Left lung (tissue), 10 donors: Measurements from ENCODE around the gene TARBP1. TPM values are rescaled to one million over a fixed set of nuclear protein-coding genes. Genes with fewer than 3 reads are reported as not detected.

Experiments used
- ATAC-seq: fragments of 200-7000 bp; cut with Tn5 transposase; one replicate; pipeline ENCODE4 v1.9.1; 2020; ENCODE audit warnings: moderate library complexity
- DNase-seq, 4 donors: peaks; one replicate each; pipeline ENCODE4 v3.0.0-alpha.2; 2013 to 2020
- H3K27ac ChIP-seq, 2 donors: fragments of 200-600 bp; sonication (generic) in 1 of 2; one replicate each; pipeline versions ENCODE4 v1.5.0 to v1.8.0; 2020 to 2021
- H3K27me3 ChIP-seq, 2 donors: fragments of 200-600 bp; sonication (generic) in 1 of 2; one replicate each; pipeline versions ENCODE4 v1.5.0 to v1.8.0; 2020 to 2021
- H3K36me3 ChIP-seq, 2 donors: fragments of 200-600 bp; sonication (generic) in 1 of 2; one replicate each; pipeline versions ENCODE4 v1.5.0 to v1.8.0; 2020 to 2021
- H3K4me1 ChIP-seq, 2 donors: fragments of 200-600 bp; one replicate each; pipeline ENCODE4 v1.8.0; 2021
- H3K4me3 ChIP-seq, 2 donors: fragments of 200-600 bp; sonication (generic) in 1 of 2; one replicate each; pipeline versions ENCODE4 v1.5.0 to v1.8.0; 2020 to 2021; ENCODE audit warnings: mild to moderate bottlenecking in 1 of 2
- H3K9me3 ChIP-seq, 2 donors: fragments of 200-600 bp; sonication (generic) in 1 of 2; one replicate each; pipeline versions ENCODE4 v1.5.0 to v1.8.0; 2020 to 2021
- intact Hi-C, 2 donors: fragments of 100-400 bp; cut with DNase I; formaldehyde crosslinking; loops; one replicate each; pipeline versions ENCODE4 v1.11.2 to v1.14.2; 2022
- polyA plus RNA-seq, 6 donors: library from polyadenylated mRNA; unstranded; fragments of 120-200 nt; gene quantifications; one replicate each; pipeline ENCODE4 v1.2.1, GENCODE V29; 2013; ENCODE audit not compliant: insufficient read length in 6 of 6
- total RNA-seq, 2 donors: library from RNA; stranded (reverse); fragmentation: NEBNext Ultra II Directional; extraction: Animal tissue kit (Norgen Biotek cat#: 25700); gene quantifications; one replicate each; pipeline ENCODE4 v1.2.1, GENCODE V29; 2021
- TF ChIP-seq, protein P1 (sequence below), 2 donors: fragments of 200-600 bp; sonication (generic) in 1 of 2; IDR thresholded peaks; one replicate each; pipeline versions ENCODE4 v1.5.0 to v1.8.0; 2021; ENCODE audit warnings: antibody characterized with exemption in 2 of 2
- donor health status: DM: no; HTN: yes; CAD: no.
- donor health status: DM: no; HTN: no; CAD: no.

The TARBP1 gene
- total and polyA plus RNA-seq, 8 donors, result 20.9 to 113 (median 97.3) TPM

DNA sequence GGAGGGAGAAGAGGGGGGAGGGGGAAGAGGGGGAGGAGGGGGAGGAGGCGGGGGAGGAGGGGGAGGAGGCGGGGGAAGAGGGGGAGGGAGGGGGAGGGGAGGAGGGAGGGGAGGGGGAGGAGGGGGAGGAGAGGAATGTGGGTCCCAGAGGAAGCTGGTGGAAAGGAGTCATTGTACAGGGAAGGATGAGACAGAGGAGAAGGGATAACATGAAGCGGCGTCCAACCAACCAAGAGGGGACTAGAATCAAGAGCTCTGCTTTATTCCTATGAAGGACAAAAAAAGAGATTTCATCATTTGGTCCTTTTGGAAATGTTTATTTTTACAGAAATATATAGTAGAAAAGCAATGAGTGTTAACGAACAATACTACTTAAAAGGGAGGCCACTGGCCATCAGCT lies 81.2 kb downstream of the TARBP1 start:
- ATAC-seq (no peak), DNase-seq (no peak)
- H3K9me3 ChIP-seq, result no peaks in the 10 kb centered on the region
- intact Hi-C loops, result no loop called here
- no peaks in the 10 kb centered on the region for H3K27me3 ChIP-seq
- peaks cover 0 to 9% of the 10 kb centered on the region in 2 donors for H3K36me3 ChIP-seq
- H3K4me1 ChIP-seq, result peaks cover 0 to 32% of the 10 kb centered on the region in 2 donors
- TF ChIP-seq, protein P1, sequence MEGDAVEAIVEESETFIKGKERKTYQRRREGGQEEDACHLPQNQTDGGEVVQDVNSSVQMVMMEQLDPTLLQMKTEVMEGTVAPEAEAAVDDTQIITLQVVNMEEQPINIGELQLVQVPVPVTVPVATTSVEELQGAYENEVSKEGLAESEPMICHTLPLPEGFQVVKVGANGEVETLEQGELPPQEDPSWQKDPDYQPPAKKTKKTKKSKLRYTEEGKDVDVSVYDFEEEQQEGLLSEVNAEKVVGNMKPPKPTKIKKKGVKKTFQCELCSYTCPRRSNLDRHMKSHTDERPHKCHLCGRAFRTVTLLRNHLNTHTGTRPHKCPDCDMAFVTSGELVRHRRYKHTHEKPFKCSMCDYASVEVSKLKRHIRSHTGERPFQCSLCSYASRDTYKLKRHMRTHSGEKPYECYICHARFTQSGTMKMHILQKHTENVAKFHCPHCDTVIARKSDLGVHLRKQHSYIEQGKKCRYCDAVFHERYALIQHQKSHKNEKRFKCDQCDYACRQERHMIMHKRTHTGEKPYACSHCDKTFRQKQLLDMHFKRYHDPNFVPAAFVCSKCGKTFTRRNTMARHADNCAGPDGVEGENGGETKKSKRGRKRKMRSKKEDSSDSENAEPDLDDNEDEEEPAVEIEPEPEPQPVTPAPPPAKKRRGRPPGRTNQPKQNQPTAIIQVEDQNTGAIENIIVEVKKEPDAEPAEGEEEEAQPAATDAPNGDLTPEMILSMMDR (IDR thresholded peaks at IDR 0.05), result no peak
- no peak overlapping the region for H3K27ac ChIP-seq
- H3K4me3 ChIP-seq, result no peak overlapping the region

DNA sequence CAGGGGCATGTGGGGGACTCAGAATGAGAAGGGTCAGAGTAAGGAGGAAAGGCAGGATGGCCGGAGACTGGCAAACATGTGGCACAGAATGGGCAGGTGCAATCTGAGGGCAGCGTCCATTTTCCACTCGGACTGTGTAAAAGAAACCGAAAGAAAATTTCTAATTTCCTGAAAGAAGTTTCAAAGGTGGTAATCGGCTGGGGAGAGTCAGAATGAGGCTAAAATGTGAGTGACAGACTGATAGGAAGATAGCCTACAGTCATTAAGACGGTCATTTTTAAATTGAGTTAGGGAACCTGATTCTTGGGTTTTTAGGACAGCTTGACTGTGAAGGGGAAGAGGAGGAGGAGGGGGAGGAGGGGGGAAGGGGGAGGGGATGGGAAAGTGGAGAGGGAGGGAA lies 82.1 kb downstream of the TARBP1 start:
- TF ChIP-seq, protein P1 (IDR thresholded peaks at IDR 0.05), result no peak
- Histone ChIP-seq H3K4me1 (peaks cover 0 to 32% of the 10 kb centered on the region in 2 donors), H3K4me3 (no peak overlapping the region), H3K9me3 (no peaks in the 10 kb centered on the region), H3K27me3 (no peaks in the 10 kb centered on the region), H3K27ac (peak overlapping the region in 1 of 2 donors; percentile 5), H3K36me3 (peaks cover 0 to 14% of the 10 kb centered on the region in 2 donors)
- DNase-seq, result no peak
- ATAC-seq, result no peak
- intact Hi-C loops, result no loop called here

DNA sequence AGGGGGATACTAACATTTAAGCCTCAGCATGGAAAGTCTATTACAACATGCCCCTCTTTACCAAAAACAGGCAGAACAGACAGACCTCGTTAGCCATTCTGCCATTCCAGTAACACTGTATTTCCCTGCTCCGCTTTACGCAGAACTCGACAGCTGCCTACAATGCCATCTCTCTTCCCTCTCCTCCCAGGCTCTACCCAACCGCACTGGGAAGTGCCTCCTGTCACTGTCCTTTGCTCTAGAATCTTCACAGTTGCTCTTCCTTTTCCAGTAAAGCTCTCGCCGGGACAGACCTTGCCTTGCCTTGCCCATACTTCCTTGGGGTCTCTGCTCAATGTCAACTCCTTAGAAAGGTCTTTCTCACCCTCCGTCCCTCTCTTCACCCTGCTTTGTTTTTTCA lies 82.9 kb downstream of the TARBP1 start:
- Histone ChIP-seq H3K27me3 (no peaks in the 10 kb centered on the region), H3K9me3 (no peaks in the 10 kb centered on the region), H3K27ac (no peak overlapping the region), H3K4me3 (no peak overlapping the region), H3K4me1 (peaks cover 0 to 32% of the 10 kb centered on the region in 2 donors), H3K36me3 (peaks cover 0 to 22% of the 10 kb centered on the region in 2 donors)
- intact Hi-C loops, result no loop called here
- ATAC-seq (no peak), DNase-seq (no peak)
- TF ChIP-seq, protein P1 (IDR thresholded peaks at IDR 0.05), result no peak

DNA sequence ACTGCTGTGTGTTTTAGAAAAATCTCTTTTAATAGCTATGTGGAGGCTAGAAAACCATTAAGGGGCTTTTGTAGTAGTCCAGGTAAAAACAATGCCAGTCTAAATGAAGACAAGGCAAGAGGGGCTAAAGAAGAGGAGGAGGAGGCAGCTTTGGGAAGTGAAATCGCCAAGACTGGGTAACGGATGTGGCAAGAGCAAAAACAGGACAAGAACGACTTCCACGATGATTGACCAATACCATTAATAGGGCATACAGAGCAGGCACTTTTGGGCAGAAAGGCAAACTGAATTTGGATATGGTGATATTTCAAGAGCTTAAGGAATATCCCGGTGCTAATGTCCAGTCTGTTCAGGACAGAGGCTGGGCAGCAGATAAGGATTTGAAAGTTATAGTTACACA lies 83.7 kb downstream of the TARBP1 start:
- ATAC-seq (no peak), DNase-seq (no peak)
- H3K9me3 ChIP-seq, result no peaks in the 10 kb centered on the region
- no peak overlapping the region for H3K27ac ChIP-seq
- H3K36me3 ChIP-seq, result peaks cover 0 to 30% of the 10 kb centered on the region in 2 donors
- H3K27me3 ChIP-seq, result no peaks in the 10 kb centered on the region
- H3K4me3 ChIP-seq, result no peak overlapping the region
- peaks cover 0 to 24% of the 10 kb centered on the region in 2 donors for H3K4me1 ChIP-seq
- intact Hi-C loops, result no loop called here
- TF ChIP-seq, protein P1 (IDR thresholded peaks at IDR 0.05), result no peak

DNA sequence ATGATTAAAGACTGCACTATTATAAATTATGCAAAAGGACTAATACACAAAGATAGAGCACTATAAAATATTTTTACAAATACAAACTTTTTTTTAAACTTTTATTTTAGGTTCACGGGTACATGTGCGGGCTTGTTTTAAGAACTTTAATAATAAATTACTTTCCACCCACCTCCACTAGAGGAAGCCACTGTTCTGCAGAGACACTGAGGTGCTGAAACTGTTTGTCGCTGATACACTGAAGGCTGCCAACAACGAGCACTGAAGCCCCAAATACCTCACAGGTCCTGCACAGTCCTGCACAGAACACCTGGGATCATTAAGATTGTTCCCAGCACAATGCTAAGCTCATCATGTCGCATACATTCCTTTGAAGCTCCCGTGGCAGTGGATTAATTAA lies 85.8 kb downstream of the TARBP1 start:
- ATAC-seq (no peak), DNase-seq (no peak)
- Histone ChIP-seq H3K4me3 (no peak overlapping the region), H3K4me1 (peaks cover 0 to 13% of the 10 kb centered on the region in 2 donors), H3K27ac (no peak overlapping the region), H3K27me3 (no peaks in the 10 kb centered on the region), H3K36me3 (peaks cover 0 to 30% of the 10 kb centered on the region in 2 donors), H3K9me3 (no peaks in the 10 kb centered on the region)
- TF ChIP-seq, protein P1 (IDR thresholded peaks at IDR 0.05), result no peak
- intact Hi-C loops, result no loop called here
